Measurements from ENCODE around the gene USP31. TPM values are rescaled to one million over a fixed set of nuclear protein-coding genes. Genes with fewer than 3 reads are reported as not detected.

Gene USP31
- total and polyA plus RNA-seq, 2 of the 13 experiments (the other 11 are each of a cell fraction or from before 2014, with no cell fraction given): 22.5 to 23.3 TPM

GRCh38 chr16:23026784-23027362, 122.4 kb downstream of the USP31 start (continued):
- peak; percentile 73; the same call in 1 of the 2 replicates for TF ChIP-seq ZBED4 (CRISPR knock-in tag; IDR thresholded peaks at IDR 0.05; ENCODE audit: borderline replicate concordance)
- no peak; the same call in 1 of the 2 replicates for TF ChIP-seq ZNF256 (CRISPR knock-in tag; conservative IDR thresholded peaks at IDR 0.05)
- peak; percentile 44; the same call in 1 of the 2 replicates for TF ChIP-seq ZNF749 (CRISPR knock-in tag; IDR thresholded peaks at IDR 0.05; ENCODE audit: borderline replicate concordance)
- TF ChIP-seq E2F1 (CRISPR knock-in tag; IDR thresholded peaks at IDR 0.05): no peak
- TF ChIP-seq TSC22D2 (CRISPR knock-in tag; IDR thresholded peaks at IDR 0.05; ENCODE audit: borderline replicate concordance): peak; percentile 97
- no peak for TF ChIP-seq TCF7 (IDR thresholded peaks at IDR 0.05; ENCODE audit: low read depth)
- no peak for TF ChIP-seq ZFX (CRISPR knock-in tag; IDR thresholded peaks at IDR 0.05; ENCODE audit: low read depth)
- TF ChIP-seq GATA4 (IDR thresholded peaks at IDR 0.05; ENCODE audit: borderline replicate concordance, low read depth): no peak
- TF ChIP-seq ATF1 (CRISPR knock-in tag; IDR thresholded peaks at IDR 0.05): no peak
- TF ChIP-seq, protein P1, sequence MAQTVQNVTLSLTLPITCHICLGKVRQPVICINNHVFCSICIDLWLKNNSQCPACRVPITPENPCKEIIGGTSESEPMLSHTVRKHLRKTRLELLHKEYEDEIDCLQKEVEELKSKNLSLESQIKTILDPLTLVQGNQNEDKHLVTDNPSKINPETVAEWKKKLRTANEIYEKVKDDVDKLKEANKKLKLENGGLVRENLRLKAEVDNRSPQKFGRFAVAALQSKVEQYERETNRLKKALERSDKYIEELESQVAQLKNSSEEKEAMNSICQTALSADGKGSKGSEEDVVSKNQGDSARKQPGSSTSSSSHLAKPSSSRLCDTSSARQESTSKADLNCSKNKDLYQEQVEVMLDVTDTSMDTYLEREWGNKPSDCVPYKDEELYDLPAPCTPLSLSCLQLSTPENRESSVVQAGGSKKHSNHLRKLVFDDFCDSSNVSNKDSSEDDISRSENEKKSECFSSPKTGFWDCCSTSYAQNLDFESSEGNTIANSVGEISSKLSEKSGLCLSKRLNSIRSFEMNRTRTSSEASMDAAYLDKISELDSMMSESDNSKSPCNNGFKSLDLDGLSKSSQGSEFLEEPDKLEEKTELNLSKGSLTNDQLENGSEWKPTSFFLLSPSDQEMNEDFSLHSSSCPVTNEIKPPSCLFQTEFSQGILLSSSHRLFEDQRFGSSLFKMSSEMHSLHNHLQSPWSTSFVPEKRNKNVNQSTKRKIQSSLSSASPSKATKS (CRISPR knock-in tag; IDR thresholded peaks at IDR 0.05): no peak
- TF ChIP-seq NFATC3 (CRISPR knock-in tag; IDR thresholded peaks at IDR 0.05): no peak
- peak; percentile 99 for TF ChIP-seq MIER2 (CRISPR knock-in tag; IDR thresholded peaks at IDR 0.05)
- TF ChIP-seq ZNF10 (CRISPR knock-in tag; IDR thresholded peaks at IDR 0.05; ENCODE audit: borderline replicate concordance, low read depth): no peak
- no peak for TF ChIP-seq XRCC5 (optimal IDR thresholded peaks at IDR 0.05; ENCODE audit: low read length)
- TF ChIP-seq, protein P2, sequence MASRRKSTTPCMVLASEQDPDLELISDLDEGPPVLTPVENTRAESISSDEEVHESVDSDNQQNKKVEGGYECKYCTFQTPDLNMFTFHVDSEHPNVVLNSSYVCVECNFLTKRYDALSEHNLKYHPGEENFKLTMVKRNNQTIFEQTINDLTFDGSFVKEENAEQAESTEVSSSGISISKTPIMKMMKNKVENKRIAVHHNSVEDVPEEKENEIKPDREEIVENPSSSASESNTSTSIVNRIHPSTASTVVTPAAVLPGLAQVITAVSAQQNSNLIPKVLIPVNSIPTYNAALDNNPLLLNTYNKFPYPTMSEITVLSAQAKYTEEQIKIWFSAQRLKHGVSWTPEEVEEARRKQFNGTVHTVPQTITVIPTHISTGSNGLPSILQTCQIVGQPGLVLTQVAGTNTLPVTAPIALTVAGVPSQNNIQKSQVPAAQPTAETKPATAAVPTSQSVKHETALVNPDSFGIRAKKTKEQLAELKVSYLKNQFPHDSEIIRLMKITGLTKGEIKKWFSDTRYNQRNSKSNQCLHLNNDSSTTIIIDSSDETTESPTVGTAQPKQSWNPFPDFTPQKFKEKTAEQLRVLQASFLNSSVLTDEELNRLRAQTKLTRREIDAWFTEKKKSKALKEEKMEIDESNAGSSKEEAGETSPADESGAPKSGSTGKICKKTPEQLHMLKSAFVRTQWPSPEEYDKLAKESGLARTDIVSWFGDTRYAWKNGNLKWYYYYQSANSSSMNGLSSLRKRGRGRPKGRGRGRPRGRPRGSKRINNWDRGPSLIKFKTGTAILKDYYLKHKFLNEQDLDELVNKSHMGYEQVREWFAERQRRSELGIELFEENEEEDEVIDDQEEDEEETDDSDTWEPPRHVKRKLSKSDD (CRISPR knock-in tag; IDR thresholded peaks at IDR 0.05; ENCODE audit: low read depth): no peak
- TF ChIP-seq ZNF331 (CRISPR knock-in tag; IDR thresholded peaks at IDR 0.05): peak; percentile 88
- TF ChIP-seq ZNF710 (CRISPR knock-in tag; IDR thresholded peaks at IDR 0.05; ENCODE audit: borderline replicate concordance): no peak

All from HepG2 (cell line).